HepG2 (cell line): ENCODE data around the gene SOX13. TPM values are rescaled to one million over a fixed set of nuclear protein-coding genes. Genes with fewer than 3 reads are reported as not detected.

Experiments used
- ASH2L ChIP-seq: fragments of 300-600, 200-600 bp; sonication (generic); IDR thresholded peaks from 2 replicates; pipeline ENCODE4 v1.7.0; 2017; ENCODE audit warnings: low read depth, mild to moderate bottlenecking, moderate library complexity, mixed read lengths, low read length; ENCODE audit not compliant: insufficient read length
- ATF3 ChIP-seq: sonication (generic); formaldehyde crosslinking; IDR thresholded peaks from 2 replicates; pipeline ENCODE4 v1.4.0; 2020; ENCODE audit warnings: missing genetic modification reagents
- GLI4 ChIP-seq: sonication (generic); formaldehyde crosslinking; IDR thresholded peaks from 2 replicates; pipeline ENCODE4 v1.5.1; 2020; ENCODE audit warnings: missing genetic modification reagents, mild to moderate bottlenecking, moderate library complexity, borderline replicate concordance
- HCFC1 ChIP-seq: fragments of 150-350 bp; IDR thresholded peaks from 2 replicates; pipeline ENCODE4 v1.6.1; 2014; ENCODE audit warnings: low read depth, low read length
- KLF11 ChIP-seq: IDR thresholded peaks from 2 replicates; pipeline ENCODE4 v1.6.1; 2016; ENCODE audit warnings: missing compliant biosample characterization
- NFATC3 ChIP-seq: sonication (generic); formaldehyde crosslinking; IDR thresholded peaks from 2 replicates; pipeline ENCODE4 v1.5.1; 2020; ENCODE audit warnings: mild to moderate bottlenecking, missing genetic modification reagents
- NONO ChIP-seq, 2 experiments: fragments of 450-650 bp in 1 of 2; sonication (generic) in 1 of 2; formaldehyde crosslinking in 1 of 2; IDR thresholded peaks in 1 of 2; conservative IDR thresholded peaks in 1 of 2; 2 replicates each; pipeline versions ENCODE4 v1.6.1 to v1.8.0; 2017 to 2022; ENCODE audit warnings: mild to moderate bottlenecking in 1 of 2, missing genetic modification reagents in 1 of 2, moderate library complexity in 1 of 2
- PBX2 ChIP-seq: IDR thresholded peaks from 2 replicates; pipeline ENCODE4 v1.6.1; 2016; ENCODE audit warnings: control low read depth
- PPARG ChIP-seq: conservative IDR thresholded peaks from 2 replicates; pipeline ENCODE4 v1.6.1; 2016; ENCODE audit warnings: missing biosample characterization, missing genetic modification reagents
- RFXAP ChIP-seq: sonication (generic); formaldehyde crosslinking; IDR thresholded peaks from 2 replicates; pipeline ENCODE4 v1.4.0; 2020; ENCODE audit warnings: missing genetic modification reagents, borderline replicate concordance
- SOX6 ChIP-seq, 2 experiments: fragments of 450-650 bp in 1 of 2; sonication (generic) in 1 of 2; formaldehyde crosslinking in 1 of 2; IDR thresholded peaks; 2 replicates each; pipeline versions ENCODE4 v1.4.0 to v1.6.1; 2017 to 2020; ENCODE audit warnings: antibody characterized with exemption in 1 of 2, mild to moderate bottlenecking in 1 of 2, missing genetic modification reagents in 1 of 2
- ZNF205 ChIP-seq: IDR thresholded peaks from 2 replicates; pipeline ENCODE4 v1.6.1; 2018; ENCODE audit warnings: missing biosample characterization, missing genetic modification reagents
- ZNF460 ChIP-seq: sonication (generic); formaldehyde crosslinking; IDR thresholded peaks from 2 replicates; pipeline ENCODE4 v1.5.1; 2020; ENCODE audit warnings: missing genetic modification reagents, mild to moderate bottlenecking, borderline replicate concordance
- ZNF687 ChIP-seq: sonication (generic); formaldehyde crosslinking; IDR thresholded peaks from 2 replicates; pipeline ENCODE4 v1.5.1; 2020; ENCODE audit warnings: mild to moderate bottlenecking, missing genetic modification reagents, moderate library complexity
- ZNF747 ChIP-seq: sonication (generic); formaldehyde crosslinking; IDR thresholded peaks from 2 replicates; pipeline ENCODE4 v1.8.1; 2023; ENCODE audit warnings: missing genetic modification reagents, mild to moderate bottlenecking, borderline replicate concordance
- polyA plus RNA-seq, 8 experiments: library from polyadenylated mRNA; depleted of rRNA in 3 of 8; stranded (reverse) in 7 of 8; unstranded in 1 of 8; fragments of >200 nt; fragmentation: Illumina TruSeq in 4 of 8; extraction: Trizol in 4 of 8; gene quantifications; 2 replicates each; pipeline versions ENCODE4 v1.2.1 to v1.2.3, GENCODE V29; 2011 to 2016; ENCODE audit warnings: low read depth in 4 of 8, missing spikeins in 1 of 8, mixed read lengths in 1 of 8; ENCODE audit not compliant: insufficient read depth in 1 of 8
- total RNA-seq, 5 experiments: library from RNA; depleted of rRNA; stranded (reverse); fragments of >200 nt; fragmentation: Illumina TruSeq; extraction: Trizol; gene quantifications; 2 replicates each; pipeline ENCODE4 v1.2.3, GENCODE V29; 2016; ENCODE audit warnings: low read depth in 1 of 5
- TF ChIP-seq, protein P1 (sequence below): sonication (generic); formaldehyde crosslinking; IDR thresholded peaks from 2 replicates; pipeline ENCODE4 v1.8.0; 2022; ENCODE audit warnings: missing genetic modification reagents, mild to moderate bottlenecking, inconsistent platforms, borderline replicate concordance
- TF ChIP-seq, protein P2 (sequence below): sonication (generic); formaldehyde crosslinking; conservative IDR thresholded peaks from 2 replicates; pipeline ENCODE4 v1.4.0; 2020; ENCODE audit warnings: mild to moderate bottlenecking, missing genetic modification reagents, moderate library complexity

SOX13 gene
- total and polyA plus RNA-seq, 2 of the 13 experiments (the other 11 are each of a cell fraction or from before 2014, with no cell fraction given) = 13.3 to 15.8 TPM

DNA sequence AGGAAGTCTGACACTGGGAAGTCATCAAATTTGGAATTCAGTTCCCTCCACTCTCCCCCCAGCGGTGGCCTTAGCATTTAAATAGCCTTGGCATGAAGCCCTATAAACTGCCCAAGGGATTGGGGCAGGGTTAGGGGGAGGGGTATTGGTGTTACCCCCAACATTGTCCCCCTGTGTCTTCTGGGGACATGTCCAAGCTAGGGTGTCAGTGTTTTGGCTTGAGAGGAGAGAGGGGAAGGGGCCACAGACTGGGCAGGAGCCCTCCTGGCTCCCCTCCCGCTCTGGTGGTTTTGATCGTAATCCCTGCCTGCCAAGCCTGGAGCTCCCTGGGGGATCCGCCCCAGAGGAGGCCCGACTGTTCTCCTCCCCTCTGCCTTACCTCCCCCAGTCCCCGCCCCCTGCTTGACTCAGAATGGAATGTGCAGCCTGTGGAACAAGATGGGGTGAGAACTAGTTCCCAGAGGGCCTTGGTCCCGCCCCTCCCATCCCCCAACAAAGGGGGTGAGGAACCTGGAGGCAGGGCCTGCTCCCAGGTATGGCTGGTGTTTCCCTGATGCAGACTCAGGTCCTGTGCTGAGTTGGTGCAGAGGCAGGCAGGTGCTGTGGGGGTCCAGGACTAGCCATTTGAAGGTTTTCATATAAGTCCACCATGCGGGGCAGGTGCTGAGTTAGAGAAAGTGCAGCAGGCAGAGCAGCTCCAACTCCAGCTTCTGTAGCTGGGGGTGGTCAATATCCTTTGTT is 7.4 kb downstream of the SOX13 start (continued):
- TF ChIP-seq, protein P1, sequence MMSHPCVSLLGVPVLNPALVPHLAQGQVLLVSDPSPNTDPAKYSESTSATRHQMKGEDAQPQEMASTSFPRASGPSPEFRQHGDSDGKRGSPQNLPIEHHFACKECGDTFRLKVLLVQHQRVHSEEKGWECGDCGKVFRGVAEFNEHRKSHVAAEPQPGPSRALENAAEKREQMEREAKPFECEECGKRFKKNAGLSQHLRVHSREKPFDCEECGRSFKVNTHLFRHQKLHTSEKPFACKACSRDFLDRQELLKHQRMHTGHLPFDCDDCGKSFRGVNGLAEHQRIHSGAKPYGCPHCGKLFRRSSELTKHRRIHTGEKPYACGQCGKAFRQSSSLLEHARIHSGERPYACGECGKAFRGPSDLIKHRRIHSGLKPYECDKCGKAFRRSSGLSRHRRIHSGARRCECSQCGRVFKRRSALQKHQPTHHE (CRISPR knock-in tag) = no peak
- TF ChIP-seq ATF3 (no peak), GLI4 (CRISPR knock-in tag) (no peak), RFXAP (CRISPR knock-in tag) (no peak), ASH2L (no peak), ZNF747 (CRISPR knock-in tag) (no peak), PBX2 (CRISPR knock-in tag) (no peak), PPARG (CRISPR knock-in tag) (no peak), ZNF460 (no peak), NFATC3 (CRISPR knock-in tag) (no peak), ZNF687 (CRISPR knock-in tag) (peak; percentile 46; the same call in 1 of the 2 replicates), KLF11 (no peak), HCFC1 (no peak), ZNF205 (CRISPR knock-in tag) (no peak), NONO (IDR thresholded peaks at IDR 0.05) (no peak), NONO (CRISPR knock-in tag; conservative IDR thresholded peaks at IDR 0.05) (peak; percentile 38; the same call in 1 of the 2 replicates), SOX6 (IDR thresholded peaks at IDR 0.05) (no peak), SOX6 (CRISPR knock-in tag; IDR thresholded peaks at IDR 0.05) (no peak)
- TF ChIP-seq, protein P2, sequence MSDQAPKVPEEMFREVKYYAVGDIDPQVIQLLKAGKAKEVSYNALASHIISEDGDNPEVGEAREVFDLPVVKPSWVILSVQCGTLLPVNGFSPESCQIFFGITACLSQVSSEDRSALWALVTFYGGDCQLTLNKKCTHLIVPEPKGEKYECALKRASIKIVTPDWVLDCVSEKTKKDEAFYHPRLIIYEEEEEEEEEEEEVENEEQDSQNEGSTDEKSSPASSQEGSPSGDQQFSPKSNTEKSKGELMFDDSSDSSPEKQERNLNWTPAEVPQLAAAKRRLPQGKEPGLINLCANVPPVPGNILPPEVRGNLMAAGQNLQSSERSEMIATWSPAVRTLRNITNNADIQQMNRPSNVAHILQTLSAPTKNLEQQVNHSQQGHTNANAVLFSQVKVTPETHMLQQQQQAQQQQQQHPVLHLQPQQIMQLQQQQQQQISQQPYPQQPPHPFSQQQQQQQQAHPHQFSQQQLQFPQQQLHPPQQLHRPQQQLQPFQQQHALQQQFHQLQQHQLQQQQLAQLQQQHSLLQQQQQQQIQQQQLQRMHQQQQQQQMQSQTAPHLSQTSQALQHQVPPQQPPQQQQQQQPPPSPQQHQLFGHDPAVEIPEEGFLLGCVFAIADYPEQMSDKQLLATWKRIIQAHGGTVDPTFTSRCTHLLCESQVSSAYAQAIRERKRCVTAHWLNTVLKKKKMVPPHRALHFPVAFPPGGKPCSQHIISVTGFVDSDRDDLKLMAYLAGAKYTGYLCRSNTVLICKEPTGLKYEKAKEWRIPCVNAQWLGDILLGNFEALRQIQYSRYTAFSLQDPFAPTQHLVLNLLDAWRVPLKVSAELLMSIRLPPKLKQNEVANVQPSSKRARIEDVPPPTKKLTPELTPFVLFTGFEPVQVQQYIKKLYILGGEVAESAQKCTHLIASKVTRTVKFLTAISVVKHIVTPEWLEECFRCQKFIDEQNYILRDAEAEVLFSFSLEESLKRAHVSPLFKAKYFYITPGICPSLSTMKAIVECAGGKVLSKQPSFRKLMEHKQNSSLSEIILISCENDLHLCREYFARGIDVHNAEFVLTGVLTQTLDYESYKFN (CRISPR knock-in tag) = 0 out of 2 replicates have a peak, but pooled peaks have one; percentile 16
- TF ChIP-seq, all 625 proteins: peak for 5
